Measurements from ENCODE around the gene SETD7.

The SETD7 gene

GRCh38 chr4:139556724-139557555 is 921 bp upstream of the SETD7 start:
- no peak for TF ChIP-seq CTCF (IDR thresholded peaks at IDR 0.05; ENCODE audit: low read depth, low read length)
- peak overlapping the region; percentile 78 for H3K4me3 ChIP-seq (ENCODE audit: low read depth, low read length)

- TF ChIP-seq CTCF (IDR thresholded peaks at IDR 0.05; ENCODE audit: low read depth, low read length) = no peak
- peak overlapping the region; percentile 78 for H3K4me3 ChIP-seq (ENCODE audit: low read depth, low read length)
These were observed 331 bp downstream of the SETD7 start for GRCh38 chr4:139555705-139556070.

- peak overlapping the region; percentile 78 for H3K4me3 ChIP-seq (ENCODE audit: low read depth, low read length)
- no peak for TF ChIP-seq CTCF (IDR thresholded peaks at IDR 0.05; ENCODE audit: low read depth, low read length)
These were observed 920 bp downstream of the SETD7 start for GRCh38 chr4:139554893-139555704.

GRCh38 chr4:139554642-139554892 is 1.5 kb downstream of the SETD7 start:
- peak overlapping the region; percentile 78 for H3K4me3 ChIP-seq (ENCODE audit: low read depth, low read length)
- no peak for TF ChIP-seq CTCF (IDR thresholded peaks at IDR 0.05; ENCODE audit: low read depth, low read length)

- TF ChIP-seq CTCF (IDR thresholded peaks at IDR 0.05; ENCODE audit: low read depth, low read length) = no peak
- peak overlapping the region; percentile 78 for H3K4me3 ChIP-seq (ENCODE audit: low read depth, low read length)
These were observed 2.0 kb downstream of the SETD7 start for GRCh38 chr4:139553751-139554641.

GRCh38 chr4:139552517-139553307 is 3.3 kb downstream of the SETD7 start:
- no peak overlapping the region for H3K4me3 ChIP-seq (ENCODE audit: low read depth, low read length)
- no peak for TF ChIP-seq CTCF (IDR thresholded peaks at IDR 0.05; ENCODE audit: low read depth, low read length)

Data from WI38 (cell line).